ENCODE measurements around the gene IL15.

GRCh38 chr4:141757287-141757686 lies 120.9 kb downstream of the IL15 start:
- TF ChIP-seq CTCF (IDR thresholded peaks at IDR 0.05) (no peak), POLR2A (IDR thresholded peaks at IDR 0.05) (no peak), POLR2AphosphoS5 (IDR thresholded peaks at IDR 0.05) (no peak)

All from prostate gland (tissue), 2 donors.